ENCODE measurements around the gene MRAS. TPM values are rescaled to one million over a fixed set of nuclear protein-coding genes. Genes with fewer than 3 reads are reported as not detected.

The MRAS gene
- total RNA-seq, 1 experiment from 2014 or later, result 37.5 TPM

- DNase-seq (ENCODE audit: low spot score), result peak; percentile 53
- in situ Hi-C loops (cut with HindIII; ENCODE audit: low sequenced_read_pairs), result no loop called here
These were observed 33.1 kb downstream of the MRAS start for GRCh38 chr3:138381413-138381901.

- in situ Hi-C loops (cut with HindIII; ENCODE audit: low sequenced_read_pairs), result no loop called here
- peak; percentile 35 for DNase-seq (ENCODE audit: low spot score)
These were observed 33.8 kb downstream of the MRAS start for GRCh38 chr3:138381950-138382715.

DNA sequence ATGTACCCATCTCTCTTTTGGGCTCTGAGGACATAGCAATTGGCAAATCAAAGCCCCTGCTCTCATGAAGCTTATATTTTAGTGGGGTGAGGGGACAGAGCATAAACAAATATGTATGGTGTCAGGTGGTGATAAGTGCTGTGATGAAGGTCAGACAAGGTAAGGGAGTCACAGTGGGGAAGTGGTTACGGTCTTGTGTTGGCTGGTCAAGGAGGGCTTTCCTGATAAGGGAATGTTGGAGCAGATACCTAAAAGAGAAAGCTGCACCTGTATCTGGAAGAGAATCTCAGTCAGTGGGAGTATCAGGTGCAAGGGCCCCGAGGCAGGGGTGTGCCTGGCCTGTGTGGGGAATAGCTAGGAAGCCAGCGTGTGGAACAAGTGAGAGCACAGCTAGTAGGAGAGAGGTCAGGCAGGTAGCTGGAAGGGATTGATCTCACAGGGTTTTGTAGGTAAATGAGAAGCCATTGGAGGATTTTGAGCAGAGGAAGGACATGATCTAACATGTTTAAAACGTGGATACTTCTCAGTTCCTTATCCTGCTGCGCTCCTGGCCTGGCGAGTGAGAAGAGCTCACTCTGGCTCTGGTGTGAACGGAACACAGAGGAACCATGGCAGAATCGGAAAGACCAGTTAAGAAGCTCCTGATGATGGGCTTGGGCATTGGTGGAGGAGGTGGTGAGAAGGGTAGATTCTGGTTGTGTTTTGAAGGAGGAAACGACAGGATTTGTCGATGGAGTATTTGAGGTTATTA, 35.5 kb downstream of the MRAS start:
- in situ Hi-C loops (cut with HindIII; ENCODE audit: low sequenced_read_pairs), result no loop called here

DNA sequence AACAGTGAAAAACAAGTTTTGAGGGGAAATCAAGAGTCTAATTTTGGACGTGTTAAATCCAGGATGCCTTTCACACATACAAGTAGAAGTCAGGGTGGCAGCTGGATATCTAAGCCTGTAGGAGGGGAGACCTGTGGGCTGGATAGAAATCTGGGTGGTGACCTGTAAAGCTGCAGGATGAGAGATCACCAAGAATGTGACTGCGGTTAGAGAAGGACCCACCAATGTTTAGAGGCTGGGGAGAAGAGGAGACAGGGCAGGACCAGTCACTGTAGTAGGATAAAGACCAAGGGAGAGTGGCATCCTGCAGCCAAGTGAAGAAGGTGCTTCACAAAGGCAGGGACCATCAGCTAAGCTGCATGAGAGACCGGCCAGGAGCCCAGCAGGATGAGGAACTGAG, 36.2 kb downstream of the MRAS start:
- in situ Hi-C loops (cut with HindIII; ENCODE audit: low sequenced_read_pairs), result no loop called here
- no peak for DNase-seq (ENCODE audit: low spot score)

More for the DNA sequence above, 35.5 kb downstream of the MRAS start:
- no peak for DNase-seq (ENCODE audit: low spot score)

- no peak for DNase-seq (ENCODE audit: low spot score)
- in situ Hi-C loops (cut with HindIII; ENCODE audit: low sequenced_read_pairs), result no loop called here
These were observed 36.6 kb downstream of the MRAS start for GRCh38 chr3:138384976-138385375.

GRCh38 chr3:138389144-138389601, 40.8 kb downstream of the MRAS start:
- in situ Hi-C loops (cut with HindIII; ENCODE audit: low sequenced_read_pairs), result no loop called here
- no peak for DNase-seq (ENCODE audit: low spot score)

GRCh38 chr3:138389841-138390581, 41.6 kb downstream of the MRAS start:
- in situ Hi-C loops (cut with HindIII; ENCODE audit: low sequenced_read_pairs), result no loop called here
- no peak for DNase-seq (ENCODE audit: low spot score)

DNA sequence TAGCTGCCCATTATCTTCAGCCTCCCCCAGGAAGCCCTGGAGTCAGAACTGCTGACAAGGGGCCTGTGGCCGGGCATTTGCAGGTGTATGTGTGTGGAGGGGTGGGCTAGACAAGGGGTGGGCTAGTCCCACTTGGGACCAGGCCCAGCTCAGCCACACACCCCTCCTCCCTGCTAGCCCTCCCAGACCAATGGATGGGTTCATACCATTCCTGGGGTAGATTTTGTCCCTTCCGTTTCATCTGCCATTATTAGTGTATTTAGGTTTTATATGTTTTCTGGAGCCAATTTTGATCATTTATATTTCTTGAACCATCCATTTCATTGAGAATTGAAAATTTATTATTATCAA, 42.2 kb downstream of the MRAS start:
- in situ Hi-C loops (cut with HindIII; ENCODE audit: low sequenced_read_pairs), result no loop called here
- no peak for DNase-seq (ENCODE audit: low spot score)

DNA sequence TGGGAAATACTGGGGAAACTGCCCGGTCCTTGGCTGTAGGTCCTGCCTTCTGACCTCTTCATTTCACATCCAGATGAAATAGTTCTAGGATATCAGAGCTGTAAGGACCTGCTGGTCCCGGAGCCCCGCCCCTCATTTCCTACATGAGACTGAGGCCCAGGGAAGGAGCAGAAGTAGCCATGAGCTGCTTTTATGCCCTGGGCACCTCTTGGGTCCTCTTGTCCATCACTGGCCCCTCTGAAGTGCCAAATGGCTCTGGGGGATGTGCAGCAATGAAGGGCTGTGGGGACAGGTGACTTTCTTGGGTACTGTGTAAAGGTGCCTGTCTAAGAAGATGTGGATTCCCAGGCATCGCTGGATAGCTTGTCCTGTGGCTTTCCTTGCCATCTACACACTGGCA, 45.8 kb downstream of the MRAS start:
- no peak for DNase-seq (ENCODE audit: low spot score)
- in situ Hi-C loops (cut with HindIII; ENCODE audit: low sequenced_read_pairs), result no loop called here

DNA sequence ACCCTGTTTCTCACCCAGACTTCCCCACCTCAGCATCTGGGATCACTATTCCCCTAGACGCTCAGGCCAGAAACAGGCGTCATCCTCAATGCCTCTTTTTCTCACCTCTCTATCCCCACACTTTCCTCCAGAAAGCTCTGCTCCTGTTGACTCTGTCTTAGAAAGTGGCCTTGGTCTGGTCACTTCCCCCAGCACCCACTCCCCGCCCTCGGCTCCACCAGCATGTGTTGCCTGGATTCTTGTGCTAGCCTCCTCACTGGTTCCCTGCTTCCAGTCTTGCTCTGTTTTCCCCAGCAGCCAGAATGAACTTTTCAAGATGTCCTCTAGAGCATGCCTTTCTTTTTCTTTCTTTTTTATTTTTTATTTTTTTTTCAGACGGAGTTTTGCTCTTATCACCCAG, 46.3 kb downstream of the MRAS start:
- in situ Hi-C loops (cut with HindIII; ENCODE audit: low sequenced_read_pairs), result no loop called here
- DNase-seq (ENCODE audit: low spot score), result no peak

- DNase-seq (ENCODE audit: low spot score), result no peak
- in situ Hi-C loops (cut with HindIII; ENCODE audit: low sequenced_read_pairs), result no loop called here
These were observed 47.7 kb downstream of the MRAS start for GRCh38 chr3:138395865-138396751.

GRCh38 chr3:138396752-138397410, 48.5 kb downstream of the MRAS start:
- DNase-seq (ENCODE audit: low spot score), result no peak
- in situ Hi-C loops (cut with HindIII; ENCODE audit: low sequenced_read_pairs), result no loop called here

DNA sequence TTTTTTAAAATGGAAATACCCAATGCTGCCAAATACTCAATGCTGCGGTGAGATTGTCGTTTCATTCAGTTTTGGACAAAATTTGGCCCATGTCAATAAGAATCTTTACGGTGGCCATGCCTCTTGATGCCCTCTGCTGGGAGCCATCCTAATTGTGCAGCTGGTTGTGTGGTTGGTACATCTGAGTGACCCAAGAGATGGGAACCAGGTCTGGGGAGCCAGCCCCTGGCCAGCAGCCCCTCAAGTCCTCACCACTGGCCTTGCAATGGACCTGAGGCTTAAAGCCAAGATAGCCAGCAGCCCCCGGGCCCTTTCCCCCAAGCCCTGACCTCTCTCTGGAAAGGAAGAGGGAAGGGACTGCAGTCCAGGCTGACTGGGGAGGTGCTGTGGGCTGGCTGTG, 49.6 kb downstream of the MRAS start:
- no peak for DNase-seq (ENCODE audit: low spot score)
- in situ Hi-C loops (cut with HindIII; ENCODE audit: low sequenced_read_pairs), result no loop called here

DNA sequence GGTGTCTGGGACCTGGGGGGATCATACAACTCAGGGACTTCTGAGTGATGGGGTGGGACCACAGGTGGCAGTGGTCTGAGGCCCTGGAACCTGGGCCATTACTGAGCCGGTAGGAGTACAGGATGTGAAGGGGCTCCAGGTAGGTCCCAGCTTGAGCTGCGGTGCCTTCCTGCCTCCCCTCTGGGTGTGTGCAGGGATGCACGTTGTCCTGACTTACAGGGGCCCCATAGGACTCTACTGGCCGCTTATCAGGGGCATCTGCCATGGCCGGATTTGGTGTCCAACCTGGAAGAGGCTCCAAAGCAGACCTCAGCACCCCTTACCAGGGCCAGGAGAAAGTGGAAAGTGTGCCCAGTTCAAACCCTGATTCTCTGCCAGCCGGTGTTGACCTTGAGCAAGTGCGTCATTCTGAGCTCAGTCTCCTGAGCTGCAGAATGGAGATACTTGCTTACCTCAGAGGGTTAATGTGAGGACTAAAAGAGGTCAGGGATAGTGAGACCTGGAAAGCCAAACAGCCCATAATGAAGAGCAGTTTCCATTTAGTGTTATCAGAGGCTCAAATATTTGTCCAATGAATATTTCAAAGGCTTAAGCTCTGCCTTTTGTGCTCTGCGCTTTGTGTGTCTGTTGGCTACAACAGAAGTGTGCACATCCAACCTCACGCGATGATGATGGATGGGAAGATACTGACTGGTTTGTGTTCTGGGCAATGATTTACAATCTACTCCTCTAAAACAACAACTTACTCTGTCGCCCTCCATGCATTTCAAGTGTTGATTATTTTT, 50.6 kb downstream of the MRAS start:
- in situ Hi-C loops (cut with HindIII; ENCODE audit: low sequenced_read_pairs), result no loop called here
- DNase-seq (ENCODE audit: low spot score), result no peak

DNA sequence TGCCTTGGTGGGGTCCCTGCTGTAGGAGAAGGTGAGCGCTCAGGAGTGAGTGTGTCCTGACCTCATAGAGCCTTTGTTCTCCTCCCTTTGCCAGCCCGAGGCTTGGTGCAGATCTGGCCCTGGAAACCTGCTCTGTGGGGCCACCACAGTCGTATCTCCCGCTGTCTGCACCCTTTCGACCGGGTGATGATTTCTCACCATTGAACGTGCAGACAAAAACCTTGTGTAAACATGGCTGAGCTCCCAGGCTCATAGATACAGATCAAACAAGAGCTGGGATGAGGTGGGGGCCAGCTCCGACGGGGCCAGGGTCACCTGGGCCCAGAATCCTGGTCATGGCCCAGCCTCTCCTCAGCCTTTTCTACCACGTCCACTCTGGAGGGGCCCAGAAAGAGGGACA, 51.4 kb downstream of the MRAS start:
- in situ Hi-C loops (cut with HindIII; ENCODE audit: low sequenced_read_pairs), result no loop called here
- DNase-seq (ENCODE audit: low spot score), result no peak

GRCh38 chr3:138400651-138401070, 52.3 kb downstream of the MRAS start:
- in situ Hi-C loops (cut with HindIII; ENCODE audit: low sequenced_read_pairs), result no loop called here

GRCh38 chr3:138401834-138402233, 53.5 kb downstream of the MRAS start:
- in situ Hi-C loops (cut with HindIII; ENCODE audit: low sequenced_read_pairs), result no loop called here
- DNase-seq (ENCODE audit: low spot score), result no peak

More at GRCh38 chr3:138400651-138401070, 52.3 kb downstream of the MRAS start:
- DNase-seq (ENCODE audit: low spot score), result no peak

DNA sequence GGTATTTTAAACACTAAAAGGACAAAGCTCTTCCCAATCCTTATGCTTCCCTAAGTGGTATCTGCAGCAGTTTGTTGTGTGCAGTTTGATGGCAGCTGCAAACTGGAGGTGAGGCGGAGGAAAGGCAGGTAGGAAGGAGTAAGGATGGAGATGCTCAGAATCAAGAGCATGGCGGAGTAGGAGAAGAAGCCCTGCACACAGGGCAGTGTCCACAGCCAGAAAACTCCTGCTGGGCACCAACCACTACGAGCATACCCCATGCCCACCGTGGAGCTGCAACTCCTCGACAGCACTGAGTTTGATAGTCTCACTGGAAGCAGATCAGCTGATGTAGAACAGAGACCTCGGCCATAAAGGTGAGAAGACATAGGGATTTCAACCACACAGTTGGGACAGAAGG, 55.7 kb downstream of the MRAS start:
- in situ Hi-C loops (cut with HindIII; ENCODE audit: low sequenced_read_pairs), result no loop called here
- no peak for DNase-seq (ENCODE audit: low spot score)

Data from G401 (cell line).